HG02763 (cell line): ENCODE measurements around the gene AKAP3.

Source experiments
- ATAC-seq: cut with Tn5 transposase; IDR thresholded peaks from one replicate; pipeline ENCODE4 v1.9.1; 2021; ENCODE audit warnings: mild to moderate bottlenecking, moderate library complexity; ENCODE audit not compliant: unreplicated experiment

AKAP3 gene

DNA sequence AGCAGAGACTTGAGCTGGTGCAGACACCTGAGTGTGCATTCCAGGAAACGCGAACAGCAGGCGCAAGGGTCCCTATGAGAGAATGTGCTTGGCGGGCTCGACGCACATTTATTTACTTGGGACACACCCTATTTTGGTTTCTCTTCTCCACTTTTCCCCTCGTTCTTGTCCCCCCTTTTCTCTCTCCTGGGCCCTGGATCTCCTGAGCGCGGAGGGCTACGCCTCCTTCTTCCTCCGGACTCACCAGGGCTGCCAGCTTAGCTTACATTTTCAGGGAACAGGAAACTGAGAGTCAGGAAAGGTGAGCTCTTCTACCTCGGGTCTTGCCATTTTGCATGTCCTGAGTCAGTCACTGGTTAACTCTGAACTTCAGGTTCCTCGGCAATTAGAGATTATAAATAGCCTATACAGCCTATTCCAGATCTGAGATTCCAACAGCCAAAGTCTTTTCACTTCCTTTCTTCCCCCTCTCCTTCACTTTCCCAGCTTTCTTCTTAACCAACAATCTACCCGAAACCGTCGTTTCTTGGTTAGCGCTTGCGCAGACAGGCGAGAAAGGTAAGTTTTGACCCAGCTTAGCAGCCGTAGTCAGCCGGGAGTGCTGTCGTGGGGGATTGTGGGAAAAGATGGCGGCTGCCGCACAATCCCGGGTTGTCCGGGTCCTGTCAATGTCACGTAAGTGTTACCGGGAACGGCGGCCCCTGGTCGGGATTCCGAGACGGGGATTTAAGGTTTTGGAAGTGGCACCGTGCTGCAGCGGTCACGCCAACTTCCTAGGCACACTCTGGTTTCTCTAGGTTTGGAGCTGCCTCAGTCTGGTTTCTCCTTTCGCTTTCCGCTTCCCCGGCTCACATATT, at the start of gene AKAP3, which contains the start of gene NDUFA9:
Gene AKAP3, minus strand, starts transcription at position 551 of the 857 bp plus-strand sequence. CDS start 10,855 bp downstream, outside the sequence.
Gene NDUFA9, plus strand, starts transcription at position 614 of the 857 bp plus-strand sequence. Its CDS starts 13 bp downstream, at position 627.
- ATAC-seq, result peak; percentile 80

GRCh38 chr12:4690760-4691159, 41.9 kb upstream of the AKAP3 start:
- ATAC-seq, result no peak

GRCh38 chr12:4685317-4685716, 36.5 kb upstream of the AKAP3 start:
- no peak for ATAC-seq

GRCh38 chr12:4681732-4682131, 32.9 kb upstream of the AKAP3 start:
- no peak for ATAC-seq

GRCh38 chr12:4679711-4680110, 30.9 kb upstream of the AKAP3 start:
- ATAC-seq, result no peak

DNA sequence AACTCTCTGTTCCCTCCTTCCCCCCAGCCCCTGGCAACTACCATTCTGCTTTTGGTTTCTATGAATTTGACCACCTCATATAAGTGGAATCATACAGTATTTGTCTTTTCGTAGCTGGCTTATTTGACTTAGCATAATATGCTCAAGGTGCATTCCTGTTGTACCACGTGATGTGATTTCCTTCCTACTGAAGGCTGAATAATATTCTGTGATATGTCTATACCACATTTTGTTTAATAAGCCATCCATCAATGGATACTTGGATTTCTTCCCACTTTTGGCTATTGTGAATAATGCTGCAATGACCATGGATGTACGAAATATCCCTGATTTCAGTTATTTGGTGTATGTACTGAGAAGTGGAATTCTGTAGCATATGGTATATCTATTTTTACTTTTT, 16.4 kb upstream of the AKAP3 start:
- ATAC-seq, result no peak

DNA sequence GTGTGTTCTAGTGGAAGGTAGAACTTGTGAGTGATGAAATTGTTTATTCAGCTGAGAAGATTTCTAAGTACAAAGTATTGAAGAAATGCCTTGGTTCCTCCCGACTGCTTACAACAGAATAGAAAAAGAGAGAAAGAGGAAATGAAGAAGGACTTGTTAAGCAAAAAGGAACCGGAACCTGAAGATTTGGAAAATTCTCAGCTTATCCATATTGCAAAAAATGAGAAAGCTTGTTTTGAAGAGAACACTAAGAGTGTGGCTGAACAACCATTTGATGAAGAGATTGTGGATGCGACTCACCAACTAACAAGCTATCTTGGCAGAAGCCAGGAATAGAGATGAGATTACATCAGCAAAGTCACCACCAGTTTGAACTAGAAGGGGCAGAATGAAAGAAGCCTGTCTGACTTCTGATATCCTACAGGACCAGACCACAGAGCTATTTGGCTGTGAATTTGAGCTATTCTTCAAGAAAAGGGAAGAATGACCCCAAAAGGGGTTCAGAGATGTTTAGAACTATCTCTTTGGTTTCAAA, 15.2 kb upstream of the AKAP3 start:
- ATAC-seq, result no peak

DNA sequence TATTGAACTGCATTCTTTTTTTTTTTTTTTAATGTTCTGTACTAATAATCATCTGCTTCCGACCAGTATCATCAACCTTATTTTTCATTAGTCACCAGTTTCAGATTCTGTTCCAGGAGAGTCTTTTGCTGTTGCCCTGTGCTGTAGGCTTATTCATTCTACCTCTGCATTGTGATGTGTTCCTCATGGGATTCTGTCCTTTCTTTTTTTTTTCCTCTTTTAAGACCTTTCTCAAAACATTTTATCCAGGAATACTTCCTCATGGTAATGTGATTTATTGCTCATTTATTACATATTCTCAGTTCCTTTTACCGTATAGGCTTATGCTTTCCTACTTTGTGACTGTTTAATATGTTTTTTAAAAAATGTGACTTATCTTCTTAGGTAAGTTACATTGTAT, 4.8 kb upstream of the AKAP3 start:
- ATAC-seq, result no peak

DNA sequence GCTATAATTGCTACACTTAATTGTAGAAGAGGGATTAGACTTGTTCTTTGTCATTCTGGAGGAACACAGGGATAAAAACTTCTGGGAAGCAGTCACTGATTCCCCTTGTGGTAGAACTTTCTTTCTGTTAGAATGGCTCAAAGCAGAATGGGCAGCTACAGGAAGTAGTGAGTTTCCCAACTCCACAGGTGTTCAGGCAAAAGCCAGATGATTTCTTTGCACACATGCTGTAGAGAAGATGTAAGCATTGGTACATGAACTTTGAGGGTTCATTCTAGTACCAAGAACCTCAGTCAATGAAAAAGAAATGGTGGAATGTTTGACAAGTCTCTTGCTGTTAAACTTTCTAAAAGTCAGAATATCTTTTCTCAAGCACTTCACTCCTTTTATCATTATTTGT, 4.4 kb upstream of the AKAP3 start:
- ATAC-seq, result no peak

- no peak for ATAC-seq
Observed at GRCh38 chr12:4649358-4649661, 459 bp upstream of the AKAP3 start.

DNA sequence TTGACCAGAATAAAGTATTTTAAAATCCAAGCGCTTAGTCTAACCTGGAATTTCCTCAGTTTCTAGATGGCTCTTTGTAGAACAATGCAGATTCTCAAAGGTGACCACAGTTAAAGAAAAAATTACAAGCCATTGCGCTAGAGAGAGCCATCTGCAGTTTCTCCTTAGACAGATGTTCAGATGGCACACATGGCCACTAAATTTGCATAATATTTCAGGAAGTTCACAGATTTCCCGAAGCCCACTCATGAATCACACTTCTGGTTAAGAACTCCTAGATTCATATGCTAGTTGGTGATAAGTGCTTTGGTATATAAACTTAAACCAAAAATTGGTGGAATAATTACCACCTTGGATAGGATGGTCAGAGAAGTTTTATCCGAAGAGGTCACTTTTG, 749 bp downstream of the AKAP3 start:
- peak; percentile 39 for ATAC-seq

- no peak for ATAC-seq
Observed at GRCh38 chr12:4645023-4645422, 3.8 kb downstream of the AKAP3 start.

DNA sequence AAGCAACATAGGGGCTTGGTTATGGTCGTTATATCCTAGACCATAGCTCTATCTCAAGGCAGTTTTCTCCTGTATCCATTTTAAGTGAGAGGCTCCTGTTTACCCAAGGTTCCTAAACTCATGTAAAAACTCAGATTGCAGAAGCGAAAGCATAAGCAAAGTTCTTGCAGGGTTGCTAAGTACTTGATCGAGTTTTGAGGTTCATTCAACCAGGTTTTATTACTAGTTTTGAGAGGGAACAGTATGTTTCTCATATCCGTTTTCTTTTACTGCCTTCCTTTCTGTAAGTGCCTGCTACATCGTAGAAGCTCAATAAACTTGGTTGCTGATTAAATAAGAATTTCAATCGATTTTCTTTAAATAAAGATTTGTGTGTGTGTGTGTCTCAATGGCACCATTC, 5.1 kb downstream of the AKAP3 start:
- no peak for ATAC-seq

DNA sequence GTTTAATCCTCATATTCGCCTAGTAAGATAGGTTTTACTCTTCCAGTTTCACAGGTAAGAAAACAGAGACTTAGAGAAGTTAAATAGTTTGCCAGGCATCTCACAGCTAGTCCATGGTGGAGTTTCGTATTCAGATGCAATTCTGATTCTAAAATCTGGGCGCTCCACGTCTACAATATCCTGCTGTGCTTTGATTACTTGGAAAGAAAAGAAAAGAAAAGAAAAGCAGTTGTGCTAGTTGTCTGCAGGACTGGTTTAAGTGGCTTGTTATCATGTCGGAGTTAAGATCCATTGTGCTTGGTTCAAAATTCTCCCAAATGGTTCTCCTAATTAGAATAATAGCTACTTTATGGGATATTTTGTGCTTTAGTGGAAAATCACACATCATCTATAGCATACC, 18.6 kb downstream of the AKAP3 start:
- no peak for ATAC-seq

DNA sequence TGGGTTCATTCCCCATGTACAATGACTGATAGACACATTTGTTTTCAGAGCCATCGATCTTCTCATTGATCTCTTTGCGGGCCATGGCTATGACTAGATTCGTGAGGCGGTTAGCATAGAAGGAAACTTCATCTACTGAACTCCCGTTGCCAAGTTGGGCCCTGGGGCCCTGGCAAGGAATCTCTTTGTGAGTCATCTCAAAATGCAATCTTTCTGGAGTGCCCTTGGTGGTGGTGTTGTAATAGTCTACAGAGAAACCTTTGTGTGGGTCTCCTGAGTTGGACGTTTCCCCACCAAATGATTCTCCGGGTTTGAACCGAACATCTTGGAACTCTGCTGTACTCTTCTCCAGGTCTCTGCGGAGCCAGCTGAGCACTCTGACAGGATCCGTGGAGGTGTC, 20.4 kb downstream of the AKAP3 start:
- ATAC-seq, result no peak

DNA sequence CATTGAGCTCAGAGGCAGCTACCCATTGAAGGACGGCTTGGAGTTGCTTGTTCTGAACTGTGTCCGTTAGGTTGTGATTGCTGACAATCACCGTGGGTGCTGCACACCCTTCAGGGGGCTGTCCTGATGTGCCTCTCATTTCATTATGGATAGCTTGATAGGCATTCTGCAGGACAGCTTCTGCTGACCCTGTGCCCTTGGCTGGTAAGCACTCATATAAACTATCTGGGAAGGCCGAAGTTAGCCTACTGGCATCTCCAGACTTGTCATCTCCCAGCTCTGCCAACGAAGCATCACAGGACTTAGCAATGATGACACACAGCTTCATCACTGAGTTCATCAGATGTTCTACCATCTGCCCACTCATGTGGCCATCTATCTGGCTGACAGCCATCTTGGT, 22.3 kb downstream of the AKAP3 start:
- no peak for ATAC-seq

GRCh38 chr12:4621511-4621910, 27.3 kb downstream of the AKAP3 start:
- no peak for ATAC-seq

- ATAC-seq, result no peak
Observed at GRCh38 chr12:4615667-4616066, 33.2 kb downstream of the AKAP3 start.

- ATAC-seq, result no peak
Observed at GRCh38 chr12:4610481-4610880, 38.4 kb downstream of the AKAP3 start.

DNA sequence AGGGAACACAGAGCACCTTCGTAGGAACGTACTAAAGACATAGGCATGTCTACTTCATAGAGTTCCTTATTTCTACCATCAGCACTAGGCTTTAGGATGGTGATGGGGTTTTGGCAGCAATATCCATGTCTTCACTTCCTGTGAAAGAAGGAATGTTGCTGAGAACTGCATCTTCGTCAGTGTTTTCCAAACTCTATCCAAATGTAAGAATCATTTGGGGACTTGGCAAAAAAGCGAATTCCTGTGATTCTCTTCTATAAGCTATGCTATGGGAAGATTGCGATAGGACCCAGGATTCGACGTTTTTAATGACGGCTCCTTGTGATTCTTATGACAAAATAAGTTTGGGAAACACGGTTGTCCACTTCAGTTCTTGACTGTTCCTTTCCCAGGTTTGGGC, 39.8 kb downstream of the AKAP3 start:
- ATAC-seq, result no peak

- ATAC-seq, result no peak
Observed at GRCh38 chr12:4607056-4607455, 41.8 kb downstream of the AKAP3 start.

DNA sequence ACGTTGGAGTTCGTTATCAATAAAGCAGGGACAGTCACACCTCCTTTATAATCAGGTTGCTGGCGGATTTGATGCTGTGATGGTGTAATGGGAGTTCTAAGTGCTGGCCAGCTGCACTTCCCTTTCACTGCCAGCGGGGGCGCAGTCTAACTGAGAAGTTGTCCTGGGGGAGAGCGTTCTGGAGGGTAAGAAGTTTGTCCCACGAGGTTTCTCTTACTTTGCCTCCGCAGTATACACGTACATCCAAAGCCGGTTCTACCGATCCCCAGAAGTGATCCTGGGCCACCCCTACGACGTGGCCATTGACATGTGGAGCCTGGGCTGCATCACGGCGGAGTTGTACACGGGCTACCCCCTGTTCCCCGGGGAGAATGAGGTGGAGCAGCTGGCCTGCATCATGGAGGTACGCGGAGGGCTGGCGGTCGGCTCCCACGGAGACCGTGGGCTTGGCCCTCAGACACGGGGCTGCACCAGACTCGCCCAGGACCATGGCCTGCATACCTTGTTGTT, 44.1 kb downstream of the AKAP3 start:
- peak; percentile 84 for ATAC-seq
